ENCODE measurements around the gene CELF4.

Gene CELF4

DNA sequence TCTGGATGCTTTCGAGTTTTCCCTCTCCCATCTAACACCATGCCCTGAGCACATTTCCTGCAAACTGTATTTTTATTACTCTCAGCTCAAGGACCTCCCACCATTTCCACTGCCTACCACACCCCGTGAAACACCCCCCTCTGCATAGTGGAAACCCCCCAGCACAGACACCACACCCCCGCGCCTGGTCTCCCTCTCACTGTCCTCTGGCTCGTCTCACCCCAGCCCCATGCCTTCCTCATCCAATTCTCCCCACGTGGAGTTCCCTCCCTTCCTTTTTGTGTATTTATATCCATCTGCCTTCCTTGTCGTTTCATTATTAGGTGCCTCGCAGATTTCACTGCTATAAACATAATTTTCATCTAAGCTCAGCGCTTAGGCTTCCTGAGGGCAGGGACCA, 307.5 kb downstream of the CELF4 start:
- Histone ChIP-seq H3K4me3 (ENCODE audit: low read depth in 1 of 2, low read length in 2 of 2) (no peak overlapping the region), H3K27ac (ENCODE audit: low read length) (no peak overlapping the region), H2AFZ (ENCODE audit: low read depth, low read length) (no peak overlapping the region), H3K9me3 (ENCODE audit: insufficient read depth, low read length, severe bottlenecking) (no peaks in the 10 kb centered on the region), H3K4me2 (ENCODE audit: insufficient read depth, low read length) (no peak overlapping the region), H3K9ac (ENCODE audit: low read depth, low read length) (no peak overlapping the region), H3K79me2 (ENCODE audit: insufficient read depth, low read length) (no peaks in the 10 kb centered on the region), H4K20me1 (ENCODE audit: insufficient read depth, low read length) (no peaks in the 10 kb centered on the region), H3K36me3 (ENCODE audit: insufficient read depth, low read length) (no peaks in the 10 kb centered on the region), H3K4me1 (ENCODE audit: insufficient read depth, low read length) (no peaks in the 10 kb centered on the region), H3K27me3 (ENCODE audit: insufficient read depth, low read length, poor library complexity) (no peaks in the 10 kb centered on the region)
- ATAC-seq (ENCODE audit: insufficient read depth, low read depth), result no peak
- TF ChIP-seq CTCF (IDR thresholded peaks at IDR 0.05; ENCODE audit: borderline replicate concordance, extremely low read depth, low read length, poor library complexity, severe bottlenecking) (no peak), EZH2 (IDR thresholded peaks at IDR 0.05; ENCODE audit: borderline replicate concordance, low read depth, low read length, severe bottlenecking) (no peak)
- DNase-seq, result no peak

- Histone ChIP-seq H3K79me2 (ENCODE audit: insufficient read depth, low read length) (no peaks in the 10 kb centered on the region), H3K9me3 (ENCODE audit: insufficient read depth, low read length, severe bottlenecking) (no peaks in the 10 kb centered on the region), H2AFZ (ENCODE audit: low read depth, low read length) (no peak overlapping the region), H3K4me3 (ENCODE audit: low read depth in 1 of 2, low read length in 2 of 2) (no peak overlapping the region), H3K27me3 (ENCODE audit: insufficient read depth, low read length, poor library complexity) (no peaks in the 10 kb centered on the region), H3K9ac (ENCODE audit: low read depth, low read length) (no peak overlapping the region), H4K20me1 (ENCODE audit: insufficient read depth, low read length) (no peaks in the 10 kb centered on the region; the same call in 1 of the 2 replicates), H3K27ac (ENCODE audit: low read length) (no peak overlapping the region), H3K4me2 (ENCODE audit: insufficient read depth, low read length) (no peak overlapping the region), H3K36me3 (ENCODE audit: insufficient read depth, low read length) (no peaks in the 10 kb centered on the region), H3K4me1 (ENCODE audit: insufficient read depth, low read length) (no peaks in the 10 kb centered on the region)
- DNase-seq (no peak), ATAC-seq (ENCODE audit: insufficient read depth, low read depth) (no peak)
- TF ChIP-seq EZH2 (IDR thresholded peaks at IDR 0.05; ENCODE audit: borderline replicate concordance, low read depth, low read length, severe bottlenecking) (no peak), CTCF (IDR thresholded peaks at IDR 0.05; ENCODE audit: borderline replicate concordance, extremely low read depth, low read length, poor library complexity, severe bottlenecking) (no peak)
Measured at GRCh38 chr18:37254973-37255372, 310.6 kb downstream of the CELF4 start.

GRCh38 chr18:37254236-37254754, 311.3 kb downstream of the CELF4 start:
- no peaks in the 10 kb centered on the region for H3K4me1 ChIP-seq (ENCODE audit: insufficient read depth, low read length)
- H3K27me3 ChIP-seq (ENCODE audit: insufficient read depth, low read length, poor library complexity), result no peaks in the 10 kb centered on the region
- no peak overlapping the region for H3K4me2 ChIP-seq (ENCODE audit: insufficient read depth, low read length)
- no peaks in the 10 kb centered on the region for H3K79me2 ChIP-seq (ENCODE audit: insufficient read depth, low read length)
- H3K27ac ChIP-seq (ENCODE audit: low read length), result no peak overlapping the region
- DNase-seq, result no peak
- no peak for TF ChIP-seq EZH2 (IDR thresholded peaks at IDR 0.05; ENCODE audit: borderline replicate concordance, low read depth, low read length, severe bottlenecking)
- no peak for TF ChIP-seq CTCF (IDR thresholded peaks at IDR 0.05; ENCODE audit: borderline replicate concordance, extremely low read depth, low read length, poor library complexity, severe bottlenecking)
- H3K9ac ChIP-seq (ENCODE audit: low read depth, low read length), result no peak overlapping the region
- no peaks in the 10 kb centered on the region for H3K9me3 ChIP-seq (ENCODE audit: insufficient read depth, low read length, severe bottlenecking)
- H3K4me3 ChIP-seq (ENCODE audit: low read depth in 1 of 2, low read length in 2 of 2), result no peak overlapping the region
- H2AFZ ChIP-seq (ENCODE audit: low read depth, low read length), result no peak overlapping the region
- ATAC-seq (ENCODE audit: insufficient read depth, low read depth), result no peak
- H3K36me3 ChIP-seq (ENCODE audit: insufficient read depth, low read length), result no peaks in the 10 kb centered on the region
- no peaks in the 10 kb centered on the region; the same call in 1 of the 2 replicates for H4K20me1 ChIP-seq (ENCODE audit: insufficient read depth, low read length)

All from DND-41 (cell line).